CD4-positive, alpha-beta T cell treated with Interleukin-4 for 4 hours (primary cell): ENCODE results near the gene DLG2.
"Not testable (repeated sequence)": the region's sequence is repeated elsewhere in the genome, so short reads cannot be mapped to it uniquely, and the experiment has no call there.

Experiments used
- DNase-seq: peaks from one replicate; pipeline ENCODE4 v3.0.0-alpha.2; 2020

Gene DLG2

GRCh38 chr11:85187992-85188391 is 439.2 kb downstream of the DLG2 start:
- no peak for DNase-seq

DNA sequence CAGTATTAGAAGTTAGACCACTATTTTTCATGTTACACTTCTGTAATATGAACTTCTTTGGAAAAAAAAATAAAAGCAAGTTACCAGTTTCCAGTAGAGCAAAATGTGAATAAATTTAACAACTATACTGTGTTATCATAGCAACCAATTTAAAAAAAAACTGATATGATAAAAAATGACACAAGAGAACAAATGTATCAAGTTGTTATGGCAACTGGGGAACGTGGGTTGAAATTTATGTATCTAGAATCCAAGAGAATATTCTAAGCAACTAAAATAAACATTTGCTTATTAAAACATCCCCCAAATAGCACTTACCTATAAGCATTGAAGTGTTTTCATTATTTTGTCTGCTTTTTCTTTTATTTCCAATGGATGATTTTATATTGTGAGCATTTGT is 442.4 kb downstream of the DLG2 start:
- no peak for DNase-seq

- DNase-seq = no peak
These were observed 444.4 kb downstream of the DLG2 start for GRCh38 chr11:85182441-85183387.

- no peak for DNase-seq
These were observed 446.6 kb downstream of the DLG2 start for GRCh38 chr11:85180528-85180927.

DNA sequence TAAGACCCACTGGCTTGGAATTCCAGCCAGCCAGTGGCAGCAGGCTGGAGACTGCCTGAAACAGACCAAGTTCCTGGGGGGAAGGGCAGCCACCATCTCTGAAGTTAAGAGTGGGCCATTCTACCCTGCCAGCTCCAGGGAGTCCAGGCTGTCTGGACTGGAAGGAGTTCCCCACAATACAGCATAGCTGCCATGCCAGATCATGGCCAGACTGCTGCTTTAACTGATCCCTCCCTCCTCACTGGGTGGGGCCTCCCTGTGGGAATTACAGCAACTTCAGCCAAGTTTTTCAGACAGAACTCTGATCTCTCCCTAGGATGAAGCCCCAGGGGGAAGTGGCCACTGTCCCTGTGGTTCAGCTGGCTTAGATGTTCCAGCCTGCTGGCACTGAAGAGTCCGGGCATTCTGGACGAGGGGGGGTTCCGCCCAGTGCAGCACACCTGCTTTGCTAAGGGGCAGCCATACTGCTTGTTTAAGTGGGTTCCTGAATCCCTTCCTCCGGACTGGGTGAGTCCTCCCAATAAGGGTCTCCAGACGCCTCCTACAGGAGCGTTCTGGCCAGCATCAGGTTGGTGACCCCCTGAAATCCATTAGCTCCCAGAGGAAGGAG is 455.4 kb downstream of the DLG2 start:
- no peak for DNase-seq

DNA sequence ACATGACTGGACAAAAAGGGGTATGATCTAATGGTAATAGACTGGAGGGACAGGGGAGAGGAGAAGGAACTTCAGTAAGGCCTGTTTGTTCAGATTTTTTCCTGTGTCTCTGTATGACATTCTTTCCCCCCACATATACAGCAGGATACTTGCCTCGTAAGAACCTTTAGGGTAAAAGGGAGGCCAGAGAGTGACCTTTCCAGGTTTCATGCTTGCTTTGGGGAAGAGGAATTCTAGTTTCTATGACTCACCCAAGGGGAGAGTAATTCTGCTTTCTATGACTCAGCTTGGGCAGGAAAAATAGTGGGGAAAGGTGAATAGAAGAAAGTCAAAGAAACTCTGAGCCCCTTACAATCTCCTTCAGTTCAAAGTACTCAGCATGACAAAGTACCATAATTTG is 457.0 kb downstream of the DLG2 start:
- DNase-seq = no peak

DNA sequence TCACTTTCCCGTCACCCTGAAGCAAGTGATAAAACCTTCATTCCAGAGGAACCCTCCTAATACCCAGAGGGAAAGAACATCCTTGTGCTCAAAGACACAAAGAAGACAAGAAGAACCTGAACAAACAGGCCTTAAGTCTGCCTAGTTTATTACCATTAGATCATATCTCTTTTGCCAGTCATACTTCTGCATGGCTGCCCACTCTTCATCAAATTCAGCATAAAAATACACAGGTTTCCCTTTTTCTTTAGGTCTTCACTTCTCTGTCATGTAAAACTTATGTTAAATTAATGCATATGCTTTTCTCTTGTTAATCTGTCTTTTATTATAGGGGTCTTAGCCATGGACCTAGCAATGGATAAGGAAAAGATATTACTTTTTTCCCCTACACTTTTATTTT is 459.7 kb downstream of the DLG2 start:
- no peak for DNase-seq

DNA sequence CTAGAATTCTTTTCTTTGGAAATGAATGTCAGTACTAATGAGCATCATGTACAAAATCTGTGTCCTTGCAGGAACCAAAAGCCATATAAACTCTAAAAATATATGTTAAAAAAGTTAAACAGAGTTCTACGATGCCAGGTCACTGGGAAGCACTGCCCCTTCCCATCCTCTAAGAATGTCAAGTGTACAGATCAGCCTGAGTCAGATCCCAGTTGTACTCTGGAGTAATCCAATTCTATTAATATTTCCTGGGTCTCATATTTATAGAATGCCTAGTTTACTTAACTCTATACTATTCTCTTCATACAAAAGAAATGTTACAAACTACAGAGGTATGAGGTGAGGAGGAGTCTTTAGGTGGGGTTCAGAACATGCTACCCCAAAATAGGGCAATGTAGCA is 460.1 kb downstream of the DLG2 start:
- DNase-seq = no peak

- no peak for DNase-seq
These were observed 461.3 kb downstream of the DLG2 start for GRCh38 chr11:85165819-85166218.

DNA sequence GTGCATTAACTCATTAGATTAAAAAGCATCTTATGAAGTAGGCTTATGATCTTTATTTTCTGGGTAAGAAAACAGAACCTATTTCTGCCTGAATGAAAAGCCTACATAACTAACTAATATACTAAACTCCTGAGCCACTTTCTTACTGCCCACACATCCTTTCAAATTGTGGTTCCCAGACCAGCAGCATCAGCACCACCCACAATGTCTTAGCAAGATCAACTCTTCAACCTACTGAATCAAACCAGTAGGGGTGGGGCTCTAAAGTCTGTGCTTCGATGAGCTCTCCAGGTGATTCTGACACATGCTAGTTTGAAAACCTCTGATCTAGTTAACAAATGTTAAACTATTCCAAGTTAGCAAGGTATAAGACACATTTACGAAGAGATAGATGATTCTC is 462.4 kb downstream of the DLG2 start:
- DNase-seq = no peak

DNA sequence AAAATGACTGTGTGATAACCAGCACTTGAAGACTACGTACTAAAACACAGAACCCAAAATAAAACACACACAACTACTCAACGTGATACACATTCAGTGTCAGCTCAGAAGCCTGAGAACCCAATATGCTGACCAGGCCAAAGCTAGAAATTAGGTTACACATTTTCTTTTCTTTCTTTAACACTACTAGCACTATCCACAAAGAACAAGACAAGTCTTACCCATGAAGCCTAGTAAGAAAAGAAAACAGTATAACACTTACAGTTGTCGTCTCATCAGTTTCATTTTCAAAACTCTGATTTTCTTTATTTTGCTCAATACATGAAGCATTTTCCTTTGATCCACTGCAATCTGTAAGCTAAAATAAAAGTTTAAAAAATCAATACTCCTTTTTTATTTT is 472.9 kb downstream of the DLG2 start:
- DNase-seq = no peak

DNA sequence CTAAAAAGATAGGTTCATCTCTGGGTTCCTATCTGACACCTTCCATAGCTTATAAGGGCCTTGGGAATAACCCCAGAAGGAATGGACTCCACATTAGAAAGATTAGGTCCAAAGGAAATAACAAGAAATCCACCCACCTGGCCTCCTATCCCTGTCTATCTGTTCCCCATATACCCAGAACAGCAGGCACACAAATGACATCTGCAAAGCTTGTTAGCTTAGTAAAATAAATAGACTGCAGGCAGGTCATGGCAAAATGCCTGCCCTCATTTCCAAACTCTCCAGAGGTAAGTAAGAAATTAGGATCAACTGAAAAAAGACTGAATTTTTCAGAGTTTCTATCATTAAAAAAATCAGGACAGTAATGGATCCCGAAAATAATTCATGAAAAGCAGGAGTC is 489.5 kb downstream of the DLG2 start:
- no peak for DNase-seq

- DNase-seq = no peak
These were observed 493.5 kb downstream of the DLG2 start for GRCh38 chr11:85133636-85134035.

DNA sequence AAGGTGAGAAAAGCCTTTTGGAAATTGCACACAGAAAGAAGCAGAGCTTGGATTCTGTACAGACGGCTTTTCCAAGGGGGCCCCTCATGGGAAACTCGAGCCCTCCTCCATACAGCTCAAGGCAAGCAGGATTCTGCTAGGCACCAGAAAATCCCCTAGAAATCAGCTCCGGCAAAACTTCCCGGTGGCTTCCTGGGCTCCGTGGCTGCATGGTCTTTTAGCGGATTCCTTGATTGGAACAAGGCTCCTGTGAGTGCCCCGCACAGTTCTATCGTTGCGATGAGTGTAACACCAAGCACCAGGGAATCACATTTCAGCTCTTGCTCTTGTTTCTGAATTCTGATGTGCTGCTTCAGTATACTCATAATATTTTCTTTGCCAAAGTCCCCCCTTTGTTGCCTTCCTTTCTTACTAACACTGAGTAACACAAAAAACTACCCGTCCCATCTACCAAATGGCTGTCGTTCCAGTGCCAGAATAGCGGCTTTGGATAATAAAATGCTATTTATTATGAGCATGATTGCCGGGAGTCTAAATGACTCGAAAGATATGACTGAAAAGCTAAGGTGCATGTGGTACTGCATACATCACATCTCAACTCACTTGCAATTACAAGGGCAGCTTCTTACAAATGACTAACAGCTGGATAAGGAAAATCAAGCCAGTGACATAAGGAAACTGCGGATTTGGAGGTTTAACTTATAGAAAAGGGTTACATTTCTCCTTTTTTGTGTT is 494.1 kb downstream of the DLG2 start:
- DNase-seq = no peak

DNA sequence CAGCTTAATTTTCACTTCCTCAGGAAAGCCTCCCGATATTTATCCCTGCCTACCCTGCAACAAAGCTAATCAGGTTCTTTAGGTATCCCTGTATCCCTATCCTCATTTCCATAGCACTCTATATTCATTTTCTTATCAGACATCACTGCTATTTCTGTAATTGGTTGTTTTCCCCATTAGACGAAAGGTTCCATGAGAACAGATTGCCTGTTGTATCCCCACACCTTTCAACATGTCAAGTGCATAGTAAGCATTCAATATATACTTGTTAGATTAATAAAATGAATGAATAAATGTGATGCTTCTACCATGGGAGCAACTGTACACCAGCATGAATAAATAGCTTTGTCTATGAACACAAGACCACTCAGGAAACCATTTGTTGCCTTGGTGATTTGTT is 499.8 kb downstream of the DLG2 start:
- no peak for DNase-seq

- no peak for DNase-seq
These were observed 503.4 kb downstream of the DLG2 start for GRCh38 chr11:85123752-85124231.

- no peak for DNase-seq
These were observed 509.0 kb downstream of the DLG2 start for GRCh38 chr11:85118151-85118550.

DNA sequence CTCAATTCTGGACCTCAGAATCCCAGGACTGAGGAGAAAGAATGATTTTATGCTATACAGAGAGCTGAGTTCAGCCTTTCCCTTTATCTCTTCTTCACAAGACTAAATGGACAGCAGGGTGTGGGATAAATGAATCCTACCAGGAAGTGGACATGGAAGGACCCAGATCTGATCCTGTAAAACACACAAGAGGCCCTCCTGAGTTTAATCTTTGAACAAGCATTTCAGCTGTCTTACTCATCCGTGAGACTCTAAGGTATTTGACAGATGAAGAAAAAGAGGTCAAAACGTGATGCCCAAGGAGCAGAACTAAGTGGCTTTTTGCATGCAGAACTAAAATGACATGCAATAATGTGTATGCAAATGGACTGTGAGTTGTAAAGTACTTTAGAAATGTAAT is 511.3 kb downstream of the DLG2 start:
- DNase-seq = no peak

- no peak for DNase-seq
These were observed 512.4 kb downstream of the DLG2 start for GRCh38 chr11:85114786-85115185.

DNA sequence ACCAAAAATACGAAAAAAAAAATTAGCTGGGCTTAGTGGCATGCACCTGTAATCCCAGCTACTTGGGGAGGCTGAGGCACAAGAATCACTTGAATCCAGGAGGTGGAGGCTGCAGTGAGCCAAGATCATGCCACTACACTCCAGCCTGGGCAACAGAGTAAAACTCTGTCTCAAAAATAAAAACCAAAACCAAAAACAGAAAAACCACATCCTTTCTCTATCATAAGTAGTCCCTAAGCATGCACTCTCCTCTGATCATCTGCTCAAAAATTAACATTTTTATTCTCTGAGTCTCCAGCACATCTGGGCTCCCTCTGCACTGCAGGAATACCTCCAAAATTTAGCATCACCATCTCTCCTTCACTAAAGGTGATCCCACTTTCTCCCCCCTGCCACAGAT is 516.9 kb downstream of the DLG2 start:
- DNase-seq = not testable (repeated sequence)

- no peak for DNase-seq
These were observed 518.0 kb downstream of the DLG2 start for GRCh38 chr11:85109141-85109540.

DNA sequence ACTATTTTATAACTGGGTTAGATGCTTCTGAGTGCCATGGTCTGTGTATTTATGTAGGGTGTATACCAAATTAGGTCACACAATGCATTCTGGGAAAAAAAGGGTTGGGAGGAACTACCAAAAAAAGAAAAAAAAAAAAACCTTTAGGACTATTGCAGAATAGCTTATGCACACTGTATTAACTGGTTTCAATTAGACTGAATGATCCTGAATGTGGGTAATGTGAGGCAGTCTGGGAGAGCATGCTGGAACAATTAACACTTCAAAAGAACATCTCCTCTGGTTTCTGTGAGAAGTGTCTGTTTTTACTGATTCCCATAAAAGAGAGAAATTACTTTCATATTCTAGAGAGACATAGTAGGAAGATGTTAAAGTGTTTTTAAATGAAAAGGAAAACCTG is 521.3 kb downstream of the DLG2 start:
- DNase-seq = no peak

- DNase-seq = no peak
These were observed 527.6 kb downstream of the DLG2 start for GRCh38 chr11:85099522-85099921.

- DNase-seq = no peak
These were observed 528.1 kb downstream of the DLG2 start for GRCh38 chr11:85098996-85099395.
